Measurements from ENCODE around the gene MRTFA.

GRCh38 chr22:40472051-40472450 lies 164.5 kb downstream of the MRTFA start:
- TF ChIP-seq, protein P1, sequence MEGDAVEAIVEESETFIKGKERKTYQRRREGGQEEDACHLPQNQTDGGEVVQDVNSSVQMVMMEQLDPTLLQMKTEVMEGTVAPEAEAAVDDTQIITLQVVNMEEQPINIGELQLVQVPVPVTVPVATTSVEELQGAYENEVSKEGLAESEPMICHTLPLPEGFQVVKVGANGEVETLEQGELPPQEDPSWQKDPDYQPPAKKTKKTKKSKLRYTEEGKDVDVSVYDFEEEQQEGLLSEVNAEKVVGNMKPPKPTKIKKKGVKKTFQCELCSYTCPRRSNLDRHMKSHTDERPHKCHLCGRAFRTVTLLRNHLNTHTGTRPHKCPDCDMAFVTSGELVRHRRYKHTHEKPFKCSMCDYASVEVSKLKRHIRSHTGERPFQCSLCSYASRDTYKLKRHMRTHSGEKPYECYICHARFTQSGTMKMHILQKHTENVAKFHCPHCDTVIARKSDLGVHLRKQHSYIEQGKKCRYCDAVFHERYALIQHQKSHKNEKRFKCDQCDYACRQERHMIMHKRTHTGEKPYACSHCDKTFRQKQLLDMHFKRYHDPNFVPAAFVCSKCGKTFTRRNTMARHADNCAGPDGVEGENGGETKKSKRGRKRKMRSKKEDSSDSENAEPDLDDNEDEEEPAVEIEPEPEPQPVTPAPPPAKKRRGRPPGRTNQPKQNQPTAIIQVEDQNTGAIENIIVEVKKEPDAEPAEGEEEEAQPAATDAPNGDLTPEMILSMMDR (IDR thresholded peaks at IDR 0.05): no peak
- TF ChIP-seq POLR2A (IDR thresholded peaks at IDR 0.05) (no peak), EP300 (IDR thresholded peaks at IDR 0.05; ENCODE audit: low read depth) (no peak)
